ENCODE results near the gene DRD1. TPM values are rescaled to one million over a fixed set of nuclear protein-coding genes. Genes with fewer than 3 reads are reported as not detected.

DRD1 gene
- polyA plus RNA-seq (2012; rRNA removed): 0.02 TPM in 1 of 2 replicates, not detected in the other
- under 0.01 and 0.01 TPM in 2 replicates for polyA plus RNA-seq (2012; cell fraction: cytosol; rRNA removed)
- polyA plus RNA-seq (2012; cell fraction: nucleus; rRNA removed): 0.07 and 0.08 TPM in 2 replicates

DNA sequence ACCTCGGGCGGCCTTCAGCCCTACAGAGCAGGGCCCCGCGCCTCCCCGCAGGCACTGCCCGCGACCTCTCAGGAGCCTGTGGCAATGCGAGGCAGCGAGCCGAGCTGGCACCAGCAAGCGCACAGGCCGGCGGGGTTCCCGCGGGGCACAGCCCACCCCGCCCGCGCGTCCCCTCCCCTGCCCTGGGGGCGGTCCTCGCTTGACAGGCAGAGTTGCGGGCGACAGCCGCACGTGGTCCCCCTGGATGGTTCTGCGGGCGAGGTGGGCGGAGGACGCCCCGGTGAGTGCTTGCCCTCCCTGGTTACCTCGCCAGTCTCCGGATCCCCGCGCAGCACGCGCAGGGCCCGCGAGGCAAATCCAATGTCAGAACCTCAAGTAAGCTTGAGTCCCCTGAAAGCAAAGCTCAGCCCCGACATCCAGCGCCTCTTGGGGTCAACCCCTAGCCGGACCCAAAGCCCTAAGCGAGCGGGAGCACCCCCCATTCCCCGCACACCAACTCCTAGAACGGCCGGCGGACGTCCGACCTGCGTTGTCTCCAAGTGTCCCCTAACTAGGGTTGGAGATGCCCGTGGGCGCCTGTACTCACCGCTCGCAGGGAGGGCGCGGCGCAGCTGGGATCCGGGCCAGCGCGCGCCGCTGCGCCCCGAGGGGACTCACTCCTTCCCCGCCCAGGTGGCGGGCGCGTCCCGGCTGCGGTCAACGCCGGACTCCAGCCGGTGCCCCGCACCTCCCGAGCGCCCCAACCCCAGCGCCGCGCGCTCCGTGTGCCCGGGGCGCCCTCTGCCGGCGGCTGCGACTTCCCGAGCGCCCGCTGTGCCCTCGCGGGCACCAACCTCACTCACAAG, at the start of gene DRD1:
Gene DRD1, minus strand, starts transcription at position 123 of the 845 bp plus-strand sequence. CDS start 1,083 bp downstream, outside the sequence.
- H3F3A ChIP-seq (replicated peaks; ENCODE audit: insufficient read depth): no peaks in the 10 kb centered on the region
- CTCF ChIA-PET: interaction anchor here (0.6 to 2.8 kb wide), 18 partner anchors 8 to 527 kb away, joined by 3 to 20 read pairs (median 4); no protein-coding TSS in a partner anchor
- no peaks in the 10 kb centered on the region for H3K79me2 ChIP-seq (ENCODE audit: insufficient read depth)
- no peaks in the 10 kb centered on the region for H3K36me3 ChIP-seq (replicated peaks in 1 of 2; ENCODE audit: control insufficient read depth in 1 of 2, insufficient read depth in 2 of 2, low read length in 1 of 2)
- DNase-seq: peak; percentile 84
- no peak within 1 kb of the TSS for H3K27ac ChIP-seq (ENCODE audit: low read depth in 2 of 2, low read length in 1 of 2)
- no peaks in the 10 kb centered on the region for H3K9me3 ChIP-seq
- no peaks in the 10 kb centered on the region for H3K9me2 ChIP-seq
- H3K27me3 ChIP-seq (ENCODE audit: insufficient read depth): peaks cover 38% of the 10 kb centered on the region; the same call in 1 of the 2 replicates
- no peak within 1 kb of the TSS for H3K9ac ChIP-seq
- POLR2A ChIA-PET: no interaction called here
- peak within 1 kb of the TSS; percentile 32 to 35; a peak in 2 of 4 replicates for H3K4me3 ChIP-seq (ENCODE audit: low read depth in 2 of 2, low read length in 1 of 2)
- no peaks in the 10 kb centered on the region; a peak in 1 of 4 replicates for H3K4me1 ChIP-seq (ENCODE audit: control insufficient read depth in 1 of 2, insufficient read depth in 2 of 2, low read depth in 1 of 2, low read length in 1 of 2)
- peak within 1 kb of the TSS; percentile 77 for H3K4me2 ChIP-seq
- WGBS (ENCODE audit: low lambda C conversion rate): 1% methylated on average over 43 of the region's 91 CpGs
- H4K20me1 ChIP-seq (ENCODE audit: insufficient read depth): no peaks in the 10 kb centered on the region
- H2AFZ ChIP-seq (ENCODE audit: low read depth): peak within 1 kb of the TSS; percentile 22; the same call in 1 of the 2 replicates
- TF ChIP-seq TCF12 (IDR thresholded peaks at IDR 0.05) (no peak), RAD21 (IDR thresholded peaks at IDR 0.05; ENCODE audit: low read length) (peak; percentile 65), YY1 (IDR thresholded peaks at IDR 0.05; ENCODE audit: low read depth) (no peak), SMC3 (IDR thresholded peaks at IDR 0.05; ENCODE audit: low read depth, low read length) (peak; percentile 70)
- TF ChIP-seq, protein P1, sequence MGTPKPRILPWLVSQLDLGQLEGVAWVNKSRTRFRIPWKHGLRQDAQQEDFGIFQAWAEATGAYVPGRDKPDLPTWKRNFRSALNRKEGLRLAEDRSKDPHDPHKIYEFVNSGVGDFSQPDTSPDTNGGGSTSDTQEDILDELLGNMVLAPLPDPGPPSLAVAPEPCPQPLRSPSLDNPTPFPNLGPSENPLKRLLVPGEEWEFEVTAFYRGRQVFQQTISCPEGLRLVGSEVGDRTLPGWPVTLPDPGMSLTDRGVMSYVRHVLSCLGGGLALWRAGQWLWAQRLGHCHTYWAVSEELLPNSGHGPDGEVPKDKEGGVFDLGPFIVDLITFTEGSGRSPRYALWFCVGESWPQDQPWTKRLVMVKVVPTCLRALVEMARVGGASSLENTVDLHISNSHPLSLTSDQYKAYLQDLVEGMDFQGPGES (IDR thresholded peaks at IDR 0.05; ENCODE audit: low read depth, low read length): no peak
- TF ChIP-seq, protein P2, sequence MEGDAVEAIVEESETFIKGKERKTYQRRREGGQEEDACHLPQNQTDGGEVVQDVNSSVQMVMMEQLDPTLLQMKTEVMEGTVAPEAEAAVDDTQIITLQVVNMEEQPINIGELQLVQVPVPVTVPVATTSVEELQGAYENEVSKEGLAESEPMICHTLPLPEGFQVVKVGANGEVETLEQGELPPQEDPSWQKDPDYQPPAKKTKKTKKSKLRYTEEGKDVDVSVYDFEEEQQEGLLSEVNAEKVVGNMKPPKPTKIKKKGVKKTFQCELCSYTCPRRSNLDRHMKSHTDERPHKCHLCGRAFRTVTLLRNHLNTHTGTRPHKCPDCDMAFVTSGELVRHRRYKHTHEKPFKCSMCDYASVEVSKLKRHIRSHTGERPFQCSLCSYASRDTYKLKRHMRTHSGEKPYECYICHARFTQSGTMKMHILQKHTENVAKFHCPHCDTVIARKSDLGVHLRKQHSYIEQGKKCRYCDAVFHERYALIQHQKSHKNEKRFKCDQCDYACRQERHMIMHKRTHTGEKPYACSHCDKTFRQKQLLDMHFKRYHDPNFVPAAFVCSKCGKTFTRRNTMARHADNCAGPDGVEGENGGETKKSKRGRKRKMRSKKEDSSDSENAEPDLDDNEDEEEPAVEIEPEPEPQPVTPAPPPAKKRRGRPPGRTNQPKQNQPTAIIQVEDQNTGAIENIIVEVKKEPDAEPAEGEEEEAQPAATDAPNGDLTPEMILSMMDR (IDR thresholded peaks at IDR 0.05): peak; percentile 72

DNA sequence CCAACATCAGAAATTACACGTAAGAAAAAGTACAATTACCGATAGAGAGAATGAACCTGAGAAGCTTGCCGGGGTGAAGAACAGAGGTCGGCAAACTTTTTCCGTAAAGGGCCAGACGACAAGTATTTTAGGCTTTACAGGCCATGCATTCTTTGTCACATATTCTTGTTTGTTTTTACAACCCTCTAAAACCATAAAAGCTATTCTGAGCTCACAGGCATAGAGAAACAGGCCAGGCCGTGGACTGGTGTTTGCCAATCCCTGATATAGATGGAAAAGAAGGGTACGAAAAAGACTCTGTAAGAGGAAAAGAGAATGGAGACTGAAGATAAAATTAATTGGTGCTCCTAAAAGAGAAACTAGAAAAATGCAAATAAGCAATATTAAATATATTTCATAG, 49.7 kb upstream of the DRD1 start:
- no peak overlapping the region for H3K4me2 ChIP-seq
- TF ChIP-seq, protein P3, sequence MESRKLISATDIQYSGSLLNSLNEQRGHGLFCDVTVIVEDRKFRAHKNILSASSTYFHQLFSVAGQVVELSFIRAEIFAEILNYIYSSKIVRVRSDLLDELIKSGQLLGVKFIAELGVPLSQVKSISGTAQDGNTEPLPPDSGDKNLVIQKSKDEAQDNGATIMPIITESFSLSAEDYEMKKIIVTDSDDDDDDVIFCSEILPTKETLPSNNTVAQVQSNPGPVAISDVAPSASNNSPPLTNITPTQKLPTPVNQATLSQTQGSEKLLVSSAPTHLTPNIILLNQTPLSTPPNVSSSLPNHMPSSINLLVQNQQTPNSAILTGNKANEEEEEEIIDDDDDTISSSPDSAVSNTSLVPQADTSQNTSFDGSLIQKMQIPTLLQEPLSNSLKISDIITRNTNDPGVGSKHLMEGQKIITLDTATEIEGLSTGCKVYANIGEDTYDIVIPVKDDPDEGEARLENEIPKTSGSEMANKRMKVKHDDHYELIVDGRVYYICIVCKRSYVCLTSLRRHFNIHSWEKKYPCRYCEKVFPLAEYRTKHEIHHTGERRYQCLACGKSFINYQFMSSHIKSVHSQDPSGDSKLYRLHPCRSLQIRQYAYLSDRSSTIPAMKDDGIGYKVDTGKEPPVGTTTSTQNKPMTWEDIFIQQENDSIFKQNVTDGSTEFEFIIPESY (IDR thresholded peaks at IDR 0.05; ENCODE audit: borderline replicate concordance, low read depth): no peak
- TF ChIP-seq TCF12 (IDR thresholded peaks at IDR 0.05) (no peak), NFIC (IDR thresholded peaks at IDR 0.05; ENCODE audit: borderline replicate concordance) (no peak), GABPA (IDR thresholded peaks at IDR 0.05; ENCODE audit: low read depth) (no peak), TEAD4 (IDR thresholded peaks at IDR 0.05; ENCODE audit: borderline replicate concordance, insufficient read depth) (no peak), MXI1 (IDR thresholded peaks at IDR 0.05; ENCODE audit: low read depth, low read length) (no peak), TAF1 (IDR thresholded peaks at IDR 0.05; ENCODE audit: borderline replicate concordance, low read depth, low read length) (no peak), EP300 (IDR thresholded peaks at IDR 0.05; ENCODE audit: borderline replicate concordance in 1 of 2, low read depth in 1 of 2, low read length in 1 of 2) (no peak)
- TF ChIP-seq, protein P4, sequence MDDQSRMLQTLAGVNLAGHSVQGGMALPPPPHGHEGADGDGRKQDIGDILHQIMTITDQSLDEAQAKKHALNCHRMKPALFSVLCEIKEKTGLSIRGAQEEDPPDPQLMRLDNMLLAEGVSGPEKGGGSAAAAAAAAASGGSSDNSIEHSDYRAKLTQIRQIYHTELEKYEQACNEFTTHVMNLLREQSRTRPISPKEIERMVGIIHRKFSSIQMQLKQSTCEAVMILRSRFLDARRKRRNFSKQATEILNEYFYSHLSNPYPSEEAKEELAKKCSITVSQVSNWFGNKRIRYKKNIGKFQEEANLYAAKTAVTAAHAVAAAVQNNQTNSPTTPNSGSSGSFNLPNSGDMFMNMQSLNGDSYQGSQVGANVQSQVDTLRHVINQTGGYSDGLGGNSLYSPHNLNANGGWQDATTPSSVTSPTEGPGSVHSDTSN (IDR thresholded peaks at IDR 0.05): no peak
- TF ChIP-seq, protein P5, sequence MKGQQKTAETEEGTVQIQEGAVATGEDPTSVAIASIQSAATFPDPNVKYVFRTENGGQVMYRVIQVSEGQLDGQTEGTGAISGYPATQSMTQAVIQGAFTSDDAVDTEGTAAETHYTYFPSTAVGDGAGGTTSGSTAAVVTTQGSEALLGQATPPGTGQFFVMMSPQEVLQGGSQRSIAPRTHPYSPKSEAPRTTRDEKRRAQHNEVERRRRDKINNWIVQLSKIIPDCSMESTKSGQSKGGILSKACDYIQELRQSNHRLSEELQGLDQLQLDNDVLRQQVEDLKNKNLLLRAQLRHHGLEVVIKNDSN (IDR thresholded peaks at IDR 0.05; ENCODE audit: borderline replicate concordance, low read depth): no peak
- POLR2A ChIA-PET: no interaction called here

More for the DNA sequence above, 49.7 kb upstream of the DRD1 start:
- peaks cover 50% of the 10 kb centered on the region for H3K79me2 ChIP-seq (ENCODE audit: insufficient read depth)
- no peaks in the 10 kb centered on the region for H3K9me2 ChIP-seq
- WGBS (ENCODE audit: low lambda C conversion rate): 97% methylated on average over 8 of the region's 8 CpGs
- H3K4me1 ChIP-seq (ENCODE audit: control insufficient read depth in 1 of 2, insufficient read depth in 2 of 2, low read depth in 1 of 2, low read length in 1 of 2): no peaks in the 10 kb centered on the region; a peak in 2 of 4 replicates
- no peak overlapping the region for H3K4me3 ChIP-seq (ENCODE audit: low read depth in 2 of 2, low read length in 1 of 2)
- peaks cover 44 to 68% of the 10 kb centered on the region in 2 experiments for H3K36me3 ChIP-seq (replicated peaks in 1 of 2; ENCODE audit: control insufficient read depth in 1 of 2, insufficient read depth in 2 of 2, low read length in 1 of 2)
- 0 out of 2 replicates have a peak, but pooled peaks cover 10% of the 10 kb centered on the region for H4K20me1 ChIP-seq (ENCODE audit: insufficient read depth)
- H3K9me3 ChIP-seq: no peaks in the 10 kb centered on the region
- CTCF ChIA-PET: interaction anchor here (1.1 kb wide), 1 partner anchor 40 kb away, joined by 3 read pairs; no protein-coding TSS in a partner anchor
- H3K27me3 ChIP-seq (ENCODE audit: insufficient read depth): no peaks in the 10 kb centered on the region
- no peak overlapping the region for H3K9ac ChIP-seq
- DNase-seq: no peak
- H3K27ac ChIP-seq (ENCODE audit: low read depth in 2 of 2, low read length in 1 of 2): no peak overlapping the region
- H3F3A ChIP-seq (replicated peaks; ENCODE audit: insufficient read depth): no peaks in the 10 kb centered on the region
- no peak overlapping the region for H2AFZ ChIP-seq (ENCODE audit: low read depth)

Measured in SK-N-SH (cell line).